Measurements from ENCODE around the gene P2RY11. TPM values are rescaled to one million over a fixed set of nuclear protein-coding genes. Genes with fewer than 3 reads are reported as not detected.

P2RY11 gene
- total RNA-seq, 1 experiment from 2014 or later = 8.0 TPM

GRCh38 chr19:10135551-10136334 is 24.2 kb downstream of the P2RY11 start:
- in situ Hi-C loops (cut with HindIII; ENCODE audit: low sequenced_read_pairs) = no loop called here
- peak; percentile 18 for DNase-seq (ENCODE audit: low spot score)

GRCh38 chr19:10136936-10137335 is 25.4 kb downstream of the P2RY11 start:
- DNase-seq (ENCODE audit: low spot score) = no peak
- in situ Hi-C loops (cut with HindIII; ENCODE audit: low sequenced_read_pairs) = no loop called here

GRCh38 chr19:10137751-10138682 is 26.5 kb downstream of the P2RY11 start:
- in situ Hi-C loops (cut with HindIII; ENCODE audit: low sequenced_read_pairs) = no loop called here
- DNase-seq (ENCODE audit: low spot score) = peak; percentile 85

GRCh38 chr19:10138879-10139795 is 27.6 kb downstream of the P2RY11 start:
- in situ Hi-C loops (cut with HindIII; ENCODE audit: low sequenced_read_pairs) = no loop called here
- DNase-seq (ENCODE audit: low spot score) = no peak

GRCh38 chr19:10139952-10140351 is 28.5 kb downstream of the P2RY11 start:
- in situ Hi-C loops (cut with HindIII; ENCODE audit: low sequenced_read_pairs) = loop anchor here (10.0 kb wide), 1 partner anchor 65 kb away; no protein-coding TSS in a partner anchor
- no peak for DNase-seq (ENCODE audit: low spot score)

GRCh38 chr19:10141479-10141878 is 30.0 kb downstream of the P2RY11 start:
- in situ Hi-C loops (cut with HindIII; ENCODE audit: low sequenced_read_pairs) = loop anchor here (10.0 kb wide), 1 partner anchor 63 kb away; no protein-coding TSS in a partner anchor
- no peak for DNase-seq (ENCODE audit: low spot score)

GRCh38 chr19:10141973-10142372 is 30.5 kb downstream of the P2RY11 start:
- in situ Hi-C loops (cut with HindIII; ENCODE audit: low sequenced_read_pairs) = loop anchor here (10.0 kb wide), 1 partner anchor 63 kb away; no protein-coding TSS in a partner anchor
- DNase-seq (ENCODE audit: low spot score) = no peak

- in situ Hi-C loops (cut with HindIII; ENCODE audit: low sequenced_read_pairs) = loop anchor here (10.0 kb wide), 1 partner anchor 62 kb away; no protein-coding TSS in a partner anchor
- DNase-seq (ENCODE audit: low spot score) = no peak
These were observed 31.3 kb downstream of the P2RY11 start for GRCh38 chr19:10142701-10143375.

GRCh38 chr19:10143681-10144080 is 32.2 kb downstream of the P2RY11 start:
- in situ Hi-C loops (cut with HindIII; ENCODE audit: low sequenced_read_pairs) = loop anchor here (10.0 kb wide), 1 partner anchor 61 kb away; no protein-coding TSS in a partner anchor
- no peak for DNase-seq (ENCODE audit: low spot score)

GRCh38 chr19:10144361-10144760 is 32.9 kb downstream of the P2RY11 start:
- DNase-seq (ENCODE audit: low spot score) = no peak
- in situ Hi-C loops (cut with HindIII; ENCODE audit: low sequenced_read_pairs) = loop anchor here (10.0 kb wide), 1 partner anchor 60 kb away; no protein-coding TSS in a partner anchor

- no peak for DNase-seq (ENCODE audit: low spot score)
- in situ Hi-C loops (cut with HindIII; ENCODE audit: low sequenced_read_pairs) = loop anchor here (10.0 kb wide), 1 partner anchor 60 kb away; no protein-coding TSS in a partner anchor
These were observed 33.5 kb downstream of the P2RY11 start for GRCh38 chr19:10145031-10145430.

- DNase-seq (ENCODE audit: low spot score) = no peak
- in situ Hi-C loops (cut with HindIII; ENCODE audit: low sequenced_read_pairs) = loop anchor here (10.0 kb wide), 1 partner anchor 59 kb away; no protein-coding TSS in a partner anchor
These were observed 34.6 kb downstream of the P2RY11 start for GRCh38 chr19:10146142-10146541.

GRCh38 chr19:10149427-10149826 is 37.9 kb downstream of the P2RY11 start:
- in situ Hi-C loops (cut with HindIII; ENCODE audit: low sequenced_read_pairs) = loop anchor here (10.0 kb wide), 1 partner anchor 55 kb away; no protein-coding TSS in a partner anchor
- no peak for DNase-seq (ENCODE audit: low spot score)

GRCh38 chr19:10151521-10151920 is 40.0 kb downstream of the P2RY11 start:
- peak; percentile 90 for DNase-seq (ENCODE audit: low spot score)
- in situ Hi-C loops (cut with HindIII; ENCODE audit: low sequenced_read_pairs) = no loop called here

- DNase-seq (ENCODE audit: low spot score) = no peak
- in situ Hi-C loops (cut with HindIII; ENCODE audit: low sequenced_read_pairs) = no loop called here
These were observed 40.6 kb downstream of the P2RY11 start for GRCh38 chr19:10152100-10152499.

- in situ Hi-C loops (cut with HindIII; ENCODE audit: low sequenced_read_pairs) = no loop called here
- DNase-seq (ENCODE audit: low spot score) = no peak
These were observed 44.3 kb downstream of the P2RY11 start for GRCh38 chr19:10155839-10156238.

- in situ Hi-C loops (cut with HindIII; ENCODE audit: low sequenced_read_pairs) = no loop called here
These were observed 46.6 kb downstream of the P2RY11 start for GRCh38 chr19:10158071-10158470.

GRCh38 chr19:10158485-10158884 is 47.0 kb downstream of the P2RY11 start:
- in situ Hi-C loops (cut with HindIII; ENCODE audit: low sequenced_read_pairs) = no loop called here
- DNase-seq (ENCODE audit: low spot score) = no peak

More at GRCh38 chr19:10158071-10158470, 46.6 kb downstream of the P2RY11 start:
- no peak for DNase-seq (ENCODE audit: low spot score)

Measured in G401 (cell line).